NCI-H82 treated with DMSO at 0.1 percent for 48 hours (cell line): ENCODE data around the gene EYA2.

ENCODE experiments used
- DNase-seq: peaks from one replicate; lab custom pipeline; 2025; ENCODE audit not compliant: unreplicated experiment; lab: John Stamatoyannopoulos, UW

EYA2 gene

GRCh38 chr20:46978951-46979491, 84.4 kb downstream of the EYA2 start:
- DNase-seq: peak; percentile 97

GRCh38 chr20:46979603-46980241, 85.1 kb downstream of the EYA2 start:
- no peak for DNase-seq

GRCh38 chr20:46981184-46981583, 86.5 kb downstream of the EYA2 start:
- DNase-seq: no peak

- no peak for DNase-seq
Observed at GRCh38 chr20:46983466-46983865, 88.8 kb downstream of the EYA2 start.

DNA sequence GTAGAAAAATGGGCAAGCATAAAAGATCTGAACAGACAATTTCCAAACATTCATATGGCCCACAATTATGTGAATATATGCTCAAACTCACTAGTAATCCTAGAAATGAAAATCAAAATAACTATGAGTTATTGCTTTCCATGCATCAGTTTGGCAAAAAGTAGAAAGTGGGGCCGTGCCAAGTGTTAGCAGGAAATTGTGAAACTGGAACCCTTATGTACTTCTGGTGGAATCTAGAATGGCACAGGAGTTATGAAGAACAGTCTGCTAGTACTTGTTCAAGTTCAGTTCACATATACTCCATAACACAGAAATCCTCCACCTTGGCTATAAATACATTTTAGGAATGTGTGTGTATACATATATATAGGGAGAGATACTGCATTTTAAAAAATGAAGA, 89.8 kb downstream of the EYA2 start:
- DNase-seq: no peak

GRCh38 chr20:46985250-46985649, 90.6 kb downstream of the EYA2 start:
- no peak for DNase-seq

GRCh38 chr20:46985671-46986070, 91.0 kb downstream of the EYA2 start:
- no peak for DNase-seq

DNA sequence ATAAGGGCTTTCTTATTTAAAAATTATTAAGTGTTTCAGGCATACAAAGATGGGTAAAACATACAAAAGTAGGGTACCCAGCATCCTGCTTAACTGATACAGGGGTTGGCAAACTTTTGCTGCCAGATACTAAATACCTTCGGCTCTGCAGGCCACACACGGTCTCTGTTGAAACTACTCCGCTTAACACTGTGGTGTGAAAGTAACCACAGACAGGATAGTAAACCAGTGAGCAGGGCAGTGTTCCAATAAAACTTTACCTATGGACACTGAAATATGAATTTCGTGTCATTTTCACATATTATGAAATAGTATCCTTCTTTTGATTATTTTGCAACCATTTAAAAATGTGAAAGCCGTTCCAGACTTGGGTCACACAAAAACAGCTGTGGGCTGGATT, 92.4 kb downstream of the EYA2 start:
- DNase-seq: no peak

GRCh38 chr20:46990017-46990595, 95.5 kb downstream of the EYA2 start:
- no peak for DNase-seq

DNA sequence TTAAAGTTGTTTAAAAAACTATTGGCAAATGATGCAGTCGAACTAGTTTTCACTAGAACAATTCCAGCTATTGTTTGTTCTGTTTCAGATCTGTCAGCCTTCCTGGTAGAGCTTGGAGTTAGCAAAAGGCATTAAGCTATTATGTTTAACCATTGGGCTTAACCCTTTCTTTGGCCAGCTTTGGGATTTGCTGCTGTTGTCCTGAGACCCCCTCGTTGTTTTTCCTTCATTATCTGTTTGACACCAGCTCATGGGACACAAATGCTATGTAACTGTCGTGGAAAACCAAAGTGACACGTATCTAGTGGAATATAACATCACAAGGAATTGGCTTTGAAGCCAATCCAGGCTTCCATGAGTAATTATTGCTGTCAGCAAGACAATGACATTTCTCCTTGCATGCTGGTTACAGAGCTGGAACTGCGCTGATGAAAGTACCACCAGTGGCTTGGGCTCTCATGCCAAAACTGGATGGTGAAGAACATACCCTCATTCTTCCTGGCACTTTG, 96.0 kb downstream of the EYA2 start:
- no peak for DNase-seq

GRCh38 chr20:46991168-46991567, 96.5 kb downstream of the EYA2 start:
- no peak for DNase-seq

- no peak for DNase-seq
Observed at GRCh38 chr20:46991880-46992639, 97.4 kb downstream of the EYA2 start.

DNA sequence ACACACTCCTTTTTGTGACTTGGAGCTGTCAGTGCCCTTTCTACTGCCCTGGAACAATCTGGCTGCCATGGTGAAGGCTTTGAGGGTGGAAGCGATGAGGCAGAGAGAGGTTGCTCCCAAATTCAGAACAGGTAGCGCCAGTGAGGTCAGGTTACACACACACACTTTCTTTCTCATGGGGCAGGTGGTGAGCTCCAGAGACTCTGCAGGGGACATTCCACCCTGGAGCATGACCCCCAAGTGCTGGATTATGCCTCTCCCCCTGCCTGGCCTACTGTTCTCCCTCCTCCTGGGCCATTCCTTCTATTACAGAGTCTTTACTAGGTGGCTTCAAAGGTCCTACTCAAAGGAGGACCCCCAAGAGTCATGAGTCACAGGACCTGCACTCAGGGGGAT, 98.0 kb downstream of the EYA2 start:
- DNase-seq: no peak

- no peak for DNase-seq
Observed at GRCh38 chr20:46993465-46994095, 98.9 kb downstream of the EYA2 start.

GRCh38 chr20:46994341-46994740, 99.7 kb downstream of the EYA2 start:
- no peak for DNase-seq

DNA sequence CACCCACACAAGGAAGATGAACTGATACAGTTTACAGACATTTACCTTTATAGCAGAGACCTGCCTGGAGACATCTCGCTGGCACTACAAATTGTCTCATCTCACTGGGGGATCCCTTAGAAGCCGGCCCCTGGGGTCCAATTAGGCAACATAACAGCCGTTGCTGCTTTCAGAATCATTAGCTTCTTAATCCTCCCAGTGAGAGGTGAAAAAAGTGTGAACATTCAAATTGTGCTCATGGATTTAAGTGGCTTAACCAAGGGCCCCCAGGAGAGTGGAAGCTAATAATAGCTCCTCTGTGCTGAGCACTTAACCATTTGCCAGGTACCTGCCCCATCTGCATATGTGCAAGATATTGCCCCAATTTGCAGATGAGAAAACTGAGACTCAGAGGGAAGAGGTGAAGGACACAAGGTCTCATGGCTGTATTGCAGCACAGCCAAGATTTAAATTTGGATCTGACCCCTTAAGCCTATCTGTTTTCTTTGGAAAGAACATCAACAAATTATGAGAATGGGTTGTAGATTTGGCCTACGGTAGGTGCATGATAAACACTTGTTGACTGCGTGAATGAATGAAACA, 101.0 kb downstream of the EYA2 start:
- DNase-seq: peak; percentile 91

- DNase-seq: no peak
Observed at GRCh38 chr20:46997187-46997586, 102.5 kb downstream of the EYA2 start.

- no peak for DNase-seq
Observed at GRCh38 chr20:46998477-46999240, 104.0 kb downstream of the EYA2 start.

- DNase-seq: peak; percentile 82
Observed at GRCh38 chr20:46999801-47000465, 105.3 kb downstream of the EYA2 start.

GRCh38 chr20:47003223-47003622, 108.6 kb downstream of the EYA2 start:
- DNase-seq: no peak
